Ovary (tissue), 9 donors: ENCODE measurements around the gene SCN3B. TPM values are rescaled to one million over a fixed set of nuclear protein-coding genes. Genes with fewer than 3 reads are reported as not detected.

Source experiments
- DNase-seq, 5 donors: peaks; one replicate each; pipeline ENCODE4 v3.0.0-alpha.2; 2019 to 2020
- H3K27ac ChIP-seq, 2 donors: fragments of 200-600 bp; one replicate each; pipeline versions ENCODE4 v1.5.1 to v1.8.0; 2019 to 2022
- H3K27me3 ChIP-seq: fragments of 200-600 bp; one replicate; pipeline ENCODE4 v1.8.0; 2022
- H3K36me3 ChIP-seq: fragments of 200-600 bp; sonication (generic); one replicate; pipeline ENCODE4 v1.5.1; 2019
- H3K4me1 ChIP-seq: one replicate; pipeline ENCODE4 v1.8.1; 2013; ENCODE audit warnings: mild to moderate bottlenecking, moderate library complexity; ENCODE audit not compliant: insufficient read depth
- H3K4me3 ChIP-seq: fragments of 200-600 bp; sonication (generic); one replicate; pipeline ENCODE4 v1.5.1; 2017
- H3K9me3 ChIP-seq, 2 donors: fragments of 200-600 bp in 1 of 2; sonication (generic) in 1 of 2; one replicate each; pipeline versions ENCODE4 v1.5.1 to v1.8.1; 2013 to 2019; ENCODE audit warnings: mild to moderate bottlenecking in 1 of 2, moderate library complexity in 1 of 2
- EP300 ChIP-seq: sonication (generic); formaldehyde crosslinking; IDR thresholded peaks from one replicate; pipeline ENCODE4 v1.6.1; 2017; ENCODE audit warnings: antibody characterized with exemption
- POLR2A ChIP-seq: fragments of 450-650 bp; IDR thresholded peaks from one replicate; pipeline ENCODE4 v1.6.1; 2017; ENCODE audit warnings: antibody characterized with exemption, mild to moderate bottlenecking, moderate library complexity
- WGBS, 3 donors: extraction: QIAGEN DNeasy Blood & Tissue Kit in 1 of 3; methylation state at CpG; one replicate each; pipeline versions ENCODE4 v1.1.5 to v1.1.7; 2013 to 2017; 5-methylcytosine and 5-hydroxymethylcytosine counted together
- intact Hi-C, 4 donors: fragments of 100-400 bp; cut with DNase I; formaldehyde crosslinking; loops; one replicate each; pipeline versions ENCODE4 v1.11.0 to v1.15.1; 2022 to 2023
- polyA plus RNA-seq, 2 donors: library from polyadenylated mRNA; stranded (reverse); fragments of 200-250 nt in 1 of 2; fragments of 350-450 nt in 1 of 2; fragmentation: Illumina TruSeq in 1 of 2; extraction: RNeasy Lipid Tissue Mini Kit (QIAGEN cat#74804) in 1 of 2; gene quantifications; one replicate each; pipeline ENCODE4 v1.2.3, GENCODE V29; 2013 to 2014
- total RNA-seq, 7 donors: library from RNA; depleted of rRNA in 2 of 7; stranded (reverse); fragments of >200 nt in 2 of 7; fragmentation: NEBNext Ultra II Directional in 3 of 7; extraction: Animal tissue kit (Norgen Biotek cat#: 25700) in 3 of 7; gene quantifications; one replicate each; pipeline versions ENCODE4 v1.1.0 to v1.2.4, GENCODE V29; 2016 to 2023
- TF ChIP-seq, protein P1 (sequence below), 3 donors: fragments of 450-650 bp in 2 of 3; fragments of 200-600 bp in 1 of 3; IDR thresholded peaks; one replicate each; pipeline versions ENCODE4 v1.5.1 to v1.8.0; 2016 to 2022; ENCODE audit warnings: antibody characterized with exemption in 3 of 3, mild to moderate bottlenecking in 1 of 3
- donor health status: DM: no; HTN: no; CAD: no; lungs with moderate emphysema.
- donor health status: DM: no; HTN: no; CAD: no.
- donor health status: Bipolar disorder and iron deficiency.
- donor health status: DM: yes; HTN: yes; CAD: no.
- donor health status: DM: no; HTN: no; CAD: no.
- donor health status: DM: yes; HTN: yes; CAD: no.

Gene SCN3B
- total and polyA plus RNA-seq, 9 donors = 0.66 to 3.1 (median 1.4) TPM

DNA sequence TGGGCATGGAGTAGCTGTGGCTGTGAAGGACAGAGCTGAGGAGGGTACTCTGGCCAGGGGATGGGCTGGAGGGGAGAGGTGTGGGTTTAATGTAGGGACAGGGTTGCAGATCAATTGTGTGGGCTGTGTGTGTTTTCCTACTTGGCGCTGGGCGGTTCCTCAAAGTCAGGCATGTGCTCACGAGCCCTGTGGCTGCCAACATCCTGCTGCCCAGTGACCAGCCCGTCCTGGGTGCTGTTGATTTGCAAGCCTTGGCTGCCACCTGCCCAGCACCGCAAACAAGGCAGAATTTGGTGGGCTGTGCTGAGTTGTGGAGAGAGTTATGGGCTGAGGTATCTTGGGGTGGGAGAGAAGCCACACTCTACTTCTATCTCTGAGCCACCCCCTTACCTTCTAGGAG is 69.2 kb downstream of the SCN3B start:
- intact Hi-C loops = loop anchor here in 1 of 4 donors (10.0 kb wide), 1 partner anchor 120 kb away; no protein-coding TSS in a partner anchor
- Histone ChIP-seq H3K4me1 (peaks cover 2% of the 10 kb centered on the region), H3K9me3 (no peaks in the 10 kb centered on the region), H3K27ac (no peak overlapping the region), H3K36me3 (no peaks in the 10 kb centered on the region), H3K27me3 (no peaks in the 10 kb centered on the region), H3K4me3 (no peak overlapping the region)
- no peak for DNase-seq
- WGBS, 3 donors = 60 to 78% (median 69%) methylated on average over 4 to 5 of the region's 5 CpGs
- TF ChIP-seq POLR2A (no peak), EP300 (no peak)
- TF ChIP-seq, protein P1, sequence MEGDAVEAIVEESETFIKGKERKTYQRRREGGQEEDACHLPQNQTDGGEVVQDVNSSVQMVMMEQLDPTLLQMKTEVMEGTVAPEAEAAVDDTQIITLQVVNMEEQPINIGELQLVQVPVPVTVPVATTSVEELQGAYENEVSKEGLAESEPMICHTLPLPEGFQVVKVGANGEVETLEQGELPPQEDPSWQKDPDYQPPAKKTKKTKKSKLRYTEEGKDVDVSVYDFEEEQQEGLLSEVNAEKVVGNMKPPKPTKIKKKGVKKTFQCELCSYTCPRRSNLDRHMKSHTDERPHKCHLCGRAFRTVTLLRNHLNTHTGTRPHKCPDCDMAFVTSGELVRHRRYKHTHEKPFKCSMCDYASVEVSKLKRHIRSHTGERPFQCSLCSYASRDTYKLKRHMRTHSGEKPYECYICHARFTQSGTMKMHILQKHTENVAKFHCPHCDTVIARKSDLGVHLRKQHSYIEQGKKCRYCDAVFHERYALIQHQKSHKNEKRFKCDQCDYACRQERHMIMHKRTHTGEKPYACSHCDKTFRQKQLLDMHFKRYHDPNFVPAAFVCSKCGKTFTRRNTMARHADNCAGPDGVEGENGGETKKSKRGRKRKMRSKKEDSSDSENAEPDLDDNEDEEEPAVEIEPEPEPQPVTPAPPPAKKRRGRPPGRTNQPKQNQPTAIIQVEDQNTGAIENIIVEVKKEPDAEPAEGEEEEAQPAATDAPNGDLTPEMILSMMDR (IDR thresholded peaks at IDR 0.05) = no peak

DNA sequence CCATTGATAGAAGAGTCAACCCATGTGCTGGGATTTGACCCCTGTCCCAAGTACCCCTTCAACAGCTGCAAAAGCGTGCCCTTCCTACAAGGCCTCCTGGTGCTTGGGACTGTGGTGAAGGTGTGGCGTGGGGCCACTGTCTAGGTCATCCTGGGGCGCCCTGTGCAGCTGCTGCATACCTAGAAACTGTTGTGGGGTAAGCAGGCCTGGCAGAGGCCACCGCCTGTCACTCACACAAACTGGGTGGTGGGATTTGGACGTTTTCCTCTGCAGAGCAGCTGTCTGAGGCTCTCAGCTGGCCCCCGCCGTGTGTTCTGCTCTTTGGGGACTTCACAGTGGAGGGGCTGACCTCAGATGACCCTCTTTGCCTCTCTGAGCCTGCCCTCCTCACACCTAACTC is 69.7 kb downstream of the SCN3B start:
- Histone ChIP-seq H3K9me3 (no peaks in the 10 kb centered on the region), H3K4me1 (peaks cover 2% of the 10 kb centered on the region), H3K4me3 (no peak overlapping the region), H3K36me3 (no peaks in the 10 kb centered on the region), H3K27ac (no peak overlapping the region), H3K27me3 (no peaks in the 10 kb centered on the region)
- 83 to 89% (median 86%) methylated on average over 7 of the region's 7 CpGs for WGBS, 3 donors
- no peak for DNase-seq
- intact Hi-C loops = loop anchor here in 3 of 4 donors (5.0 to 10.0 kb wide), 2 partner anchors 120 to 123 kb away; no protein-coding TSS in a partner anchor
- TF ChIP-seq POLR2A (no peak), EP300 (no peak)
- TF ChIP-seq, protein P1 (IDR thresholded peaks at IDR 0.05) = no peak

DNA sequence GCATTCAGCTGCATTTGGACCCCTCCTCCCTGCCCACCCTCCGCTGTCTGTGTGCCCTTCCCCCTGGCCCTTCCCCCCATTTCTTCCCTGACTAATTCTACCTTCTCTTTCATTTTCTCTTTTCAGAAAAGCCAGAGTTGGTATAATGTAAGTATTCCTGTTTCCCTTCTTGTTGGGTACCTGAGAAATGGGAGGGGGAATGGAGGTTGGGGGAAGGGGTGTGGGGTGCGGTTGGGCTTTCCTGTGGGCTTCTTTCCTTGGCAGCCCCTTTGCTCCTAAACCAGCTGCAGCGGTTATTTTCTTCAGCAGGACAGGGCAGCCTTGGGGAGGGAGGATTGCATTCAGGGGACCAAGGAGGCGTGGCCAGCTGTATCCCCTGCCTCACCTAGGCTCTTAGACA is 70.2 kb downstream of the SCN3B start:
- no peaks in the 10 kb centered on the region for H3K9me3 ChIP-seq
- peaks cover 2% of the 10 kb centered on the region for H3K4me1 ChIP-seq
- DNase-seq = no peak
- WGBS, 3 donors = 93 to 96% (median 95%) methylated on average over 4 of the region's 4 CpGs
- no peaks in the 10 kb centered on the region for H3K27me3 ChIP-seq
- H3K27ac ChIP-seq = no peak overlapping the region
- H3K4me3 ChIP-seq = no peak overlapping the region
- no peaks in the 10 kb centered on the region for H3K36me3 ChIP-seq
- intact Hi-C loops = loop anchor here in 3 of 4 donors (5.0 to 10.0 kb wide), 2 partner anchors 121 to 123 kb away; no protein-coding TSS in a partner anchor
- TF ChIP-seq, protein P1 (IDR thresholded peaks at IDR 0.05) = no peak
- TF ChIP-seq EP300 = no peak
- no peak for TF ChIP-seq POLR2A

DNA sequence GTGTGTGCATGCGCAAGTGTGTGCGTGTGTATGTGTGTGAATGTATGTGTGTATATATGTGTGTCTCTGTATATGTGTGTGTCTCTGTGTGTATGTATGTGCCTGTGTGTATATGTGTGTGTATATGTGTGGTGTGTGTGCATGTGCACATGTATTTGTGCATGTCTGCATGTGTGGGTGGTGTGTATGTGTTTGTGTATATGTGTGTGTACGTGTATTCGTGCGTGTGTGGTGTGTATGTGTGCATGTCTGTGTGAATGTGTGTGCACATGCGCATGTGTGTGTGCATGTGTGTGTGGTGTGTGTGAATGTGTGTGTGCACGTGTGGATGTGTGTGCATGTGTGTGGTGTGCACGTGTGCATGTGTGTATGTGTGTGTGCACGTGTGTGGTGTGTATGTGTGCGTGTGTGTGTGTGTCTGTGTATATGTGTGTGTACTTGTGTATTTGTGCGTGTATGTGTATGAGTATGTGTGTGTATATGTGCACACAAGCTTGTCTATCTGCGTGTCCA is 71.4 kb downstream of the SCN3B start:
- TF ChIP-seq POLR2A (no peak), EP300 (no peak)
- TF ChIP-seq, protein P1 (IDR thresholded peaks at IDR 0.05) = no peak
- H3K9me3 ChIP-seq = no peaks in the 10 kb centered on the region
- peaks cover 2% of the 10 kb centered on the region for H3K4me1 ChIP-seq
- 89 to 91% (median 90%) methylated on average over 12 of the region's 12 CpGs for WGBS, 3 donors
- intact Hi-C loops = loop anchor here in 3 of 4 donors (5.0 to 10.0 kb wide), 2 partner anchors 122 to 124 kb away; no protein-coding TSS in a partner anchor
- H3K4me3 ChIP-seq = no peak overlapping the region
- H3K27ac ChIP-seq = no peak overlapping the region
- no peaks in the 10 kb centered on the region for H3K27me3 ChIP-seq
- DNase-seq = no peak
- H3K36me3 ChIP-seq = no peaks in the 10 kb centered on the region
